HG02642 (cell line): ENCODE measurements around the gene RNF126.
"Not testable (repeated sequence)": the region's sequence is repeated elsewhere in the genome, so short reads cannot be mapped to it uniquely, and the experiment has no call there.

Experiments used
- ATAC-seq: cut with Tn5 transposase; IDR thresholded peaks from one replicate; pipeline ENCODE4 v1.9.1; 2021; ENCODE audit warnings: mild to moderate bottlenecking; ENCODE audit not compliant: unreplicated experiment, poor library complexity

Gene RNF126

GRCh38 chr19:616062-616700, 46.8 kb downstream of the RNF126 start:
- ATAC-seq = no peak

GRCh38 chr19:615619-616018, 47.4 kb downstream of the RNF126 start:
- ATAC-seq = no peak

GRCh38 chr19:613732-614567, 49.1 kb downstream of the RNF126 start:
- no peak for ATAC-seq

- ATAC-seq = no peak
Measured at GRCh38 chr19:612941-613340, 50.1 kb downstream of the RNF126 start.

- no peak for ATAC-seq
Measured at GRCh38 chr19:611481-611868, 51.5 kb downstream of the RNF126 start.

- peak; percentile 46 for ATAC-seq
Measured at GRCh38 chr19:610801-611480, 52.1 kb downstream of the RNF126 start.

GRCh38 chr19:610071-610800, 52.8 kb downstream of the RNF126 start:
- ATAC-seq = peak; percentile 32

GRCh38 chr19:609004-609346, 54.0 kb downstream of the RNF126 start:
- no peak for ATAC-seq

- no peak for ATAC-seq
Measured at GRCh38 chr19:608155-609003, 54.6 kb downstream of the RNF126 start.

- ATAC-seq = no peak
Measured at GRCh38 chr19:607301-608154, 55.5 kb downstream of the RNF126 start.

- ATAC-seq = not testable (repeated sequence)
Measured at GRCh38 chr19:605061-605971, 57.7 kb downstream of the RNF126 start.

GRCh38 chr19:604355-604754, 58.7 kb downstream of the RNF126 start:
- ATAC-seq = no peak

GRCh38 chr19:603779-604178, 59.2 kb downstream of the RNF126 start:
- ATAC-seq = not testable (repeated sequence)

- not testable (repeated sequence) for ATAC-seq
Measured at GRCh38 chr19:603302-603639, 59.7 kb downstream of the RNF126 start.

- no peak for ATAC-seq
Measured at GRCh38 chr19:602391-603301, 60.4 kb downstream of the RNF126 start.

GRCh38 chr19:601790-602189, 61.2 kb downstream of the RNF126 start:
- ATAC-seq = no peak

- ATAC-seq = no peak
Measured at GRCh38 chr19:601310-601709, 61.7 kb downstream of the RNF126 start.
